Lower leg skin (tissue), 4 donors: ENCODE data around the gene PEX12. TPM values are rescaled to one million over a fixed set of nuclear protein-coding genes. Genes with fewer than 3 reads are reported as not detected.
"Not testable (repeated sequence)": the region's sequence is repeated elsewhere in the genome, so short reads cannot be mapped to it uniquely, and the experiment has no call there.

Experiments used
- DNase-seq, 2 donors: peaks; one replicate each; pipeline ENCODE4 v3.0.0-alpha.2; 2019; ENCODE audit warnings: low spot score in 2 of 2
- H3K4me3 ChIP-seq: fragments of 200-600 bp; sonication (generic); 2 replicates; pipeline ENCODE4 v1.5.1; 2017; ENCODE audit warnings: mild to moderate bottlenecking, low read depth; ENCODE audit not compliant: poor library complexity, severe bottlenecking
- CTCF ChIP-seq, 3 donors: fragments of 450-650 bp; IDR thresholded peaks; one replicate each; pipeline ENCODE4 v1.5.1; 2016; ENCODE audit warnings: antibody characterized with exemption in 3 of 3, mild to moderate bottlenecking in 3 of 3, moderate library complexity in 2 of 3
- POLR2A ChIP-seq, 2 donors: fragments of 450-650 bp; IDR thresholded peaks; one replicate each; pipeline ENCODE4 v1.6.1; 2016 to 2017; ENCODE audit warnings: antibody characterized with exemption in 2 of 2, mild to moderate bottlenecking in 1 of 2, moderate library complexity in 1 of 2
- WGBS, 2 donors: methylation state at CpG; one replicate each; pipeline ENCODE4 v1.1.5; 2018; 5-methylcytosine and 5-hydroxymethylcytosine counted together
- intact Hi-C: fragments of 100-400 bp; cut with DNase I; formaldehyde crosslinking; loops from one replicate; pipeline ENCODE4 v1.15.0; 2023; ENCODE audit warnings: low total_unique reads
- total RNA-seq, 4 donors: library from RNA; depleted of rRNA; stranded (reverse); fragments of >200 nt; gene quantifications; one replicate each; pipeline ENCODE4 v1.1.0, GENCODE V29; 2016

PEX12 gene
- total RNA-seq, 4 donors from 2014 or later, result 6.1 to 9.0 (median 6.7) TPM

GRCh38 chr17:35577830-35578196 is 558 bp downstream of the PEX12 start:
- DNase-seq, result no peak
- peak overlapping the region; percentile 67 for H3K4me3 ChIP-seq
- no peak for TF ChIP-seq POLR2A (IDR thresholded peaks at IDR 0.05)
- TF ChIP-seq CTCF (IDR thresholded peaks at IDR 0.05), result no peak
- WGBS, 2 donors, result 1 to 3% methylated on average over 8 of the region's 8 CpGs
- intact Hi-C loops, result no loop called here

- DNase-seq, result no peak
- intact Hi-C loops, result no loop called here
- no peak overlapping the region for H3K4me3 ChIP-seq
- no peak for TF ChIP-seq POLR2A (IDR thresholded peaks at IDR 0.05)
- TF ChIP-seq CTCF (IDR thresholded peaks at IDR 0.05), result no peak
- 77 to 79% methylated on average over 3 of the region's 3 CpGs for WGBS, 2 donors
Measured at GRCh38 chr17:35575759-35576158, 2.6 kb downstream of the PEX12 start.

- intact Hi-C loops, result no loop called here
- no peak for DNase-seq
- no peak for TF ChIP-seq POLR2A (IDR thresholded peaks at IDR 0.05)
- no peak overlapping the region for H3K4me3 ChIP-seq
- 72 to 77% methylated on average over 2 of the region's 2 CpGs for WGBS, 2 donors
Measured at GRCh38 chr17:35569405-35569804, 9.0 kb downstream of the PEX12 start.

GRCh38 chr17:35568561-35568960 is 9.8 kb downstream of the PEX12 start:
- TF ChIP-seq CTCF (IDR thresholded peaks at IDR 0.05), result no peak
- TF ChIP-seq POLR2A (IDR thresholded peaks at IDR 0.05), result no peak
- peak overlapping the region; percentile 63 for H3K4me3 ChIP-seq
- DNase-seq, result no peak
- WGBS, 2 donors, result 20 to 23% methylated on average over 15 of the region's 15 CpGs
- intact Hi-C loops, result no loop called here

GRCh38 chr17:35566968-35567367 is 11.4 kb downstream of the PEX12 start:
- DNase-seq, result no peak
- intact Hi-C loops, result no loop called here
- TF ChIP-seq POLR2A (IDR thresholded peaks at IDR 0.05) (no peak), CTCF (IDR thresholded peaks at IDR 0.05) (no peak)
- H3K4me3 ChIP-seq, result peak overlapping the region; percentile 55
- 70 to 75% methylated on average over 11 of the region's 11 CpGs for WGBS, 2 donors

- DNase-seq, intact Hi-C loops, H3K4me3 ChIP-seq: not testable (repeated sequence)
- WGBS, 2 donors, result 86 to 88% methylated on average over 16 of the region's 16 CpGs
Measured at GRCh38 chr17:35563181-35563580, 15.2 kb downstream of the PEX12 start.

- intact Hi-C loops, result no loop called here
- no peak for DNase-seq
- no peak for TF ChIP-seq CTCF (IDR thresholded peaks at IDR 0.05)
- TF ChIP-seq POLR2A (IDR thresholded peaks at IDR 0.05), result no peak
Measured at GRCh38 chr17:35560703-35561102, 17.7 kb downstream of the PEX12 start, which contains the start of gene SLFN14. Gene SLFN14, minus strand, starts transcription at chr17:35560819. Its CDS starts 2,757 bp downstream, at chr17:35558062.

More at GRCh38 chr17:35560703-35561102, 17.7 kb downstream of the PEX12 start, which contains the start of gene SLFN14:
- 67 to 68% methylated on average over 3 of the region's 3 CpGs for WGBS, 2 donors
- H3K4me3 ChIP-seq, result no peak within 1 kb of the TSS
